Neural cell (in vitro differentiated cells): ENCODE data around the gene KRTAP22-2.

ENCODE experiments used
- EZH2 ChIP-seq: fragments of 200-600, 300-800 bp; shearing (Covaris generic), sonication (generic); IDR thresholded peaks from 2 replicates; pipeline ENCODE4 v1.6.1; 2014; ENCODE audit warnings: antibody characterized with exemption, low read length, borderline replicate concordance, mild to moderate bottlenecking; ENCODE audit not compliant: insufficient read depth, poor library complexity, severe bottlenecking
- POLR2AphosphoS5 ChIP-seq: IDR thresholded peaks from 2 replicates; pipeline ENCODE4 v1.6.1; 2012
- RAD21 ChIP-seq: fragments of 450-650 bp; conservative IDR thresholded peaks from 2 replicates; pipeline ENCODE4 v1.6.1; 2014; ENCODE audit warnings: antibody characterized with exemption, mild to moderate bottlenecking, moderate library complexity
- SMC3 ChIP-seq: fragments of 450-650 bp; conservative IDR thresholded peaks from 2 replicates; pipeline ENCODE4 v1.6.1; 2014; ENCODE audit warnings: antibody characterized with exemption, mild to moderate bottlenecking, moderate library complexity; ENCODE audit not compliant: poor library complexity
- TF ChIP-seq, protein P1 (sequence below): fragments of 450-650 bp; IDR thresholded peaks from 2 replicates; pipeline ENCODE4 v1.5.1; 2014; ENCODE audit warnings: antibody characterized with exemption, mild to moderate bottlenecking, moderate library complexity; ENCODE audit not compliant: poor library complexity, severe bottlenecking
- TF ChIP-seq, protein P2 (sequence below): IDR thresholded peaks from 2 replicates; pipeline ENCODE4 v1.6.1; 2012; ENCODE audit warnings: borderline replicate concordance

DNA sequence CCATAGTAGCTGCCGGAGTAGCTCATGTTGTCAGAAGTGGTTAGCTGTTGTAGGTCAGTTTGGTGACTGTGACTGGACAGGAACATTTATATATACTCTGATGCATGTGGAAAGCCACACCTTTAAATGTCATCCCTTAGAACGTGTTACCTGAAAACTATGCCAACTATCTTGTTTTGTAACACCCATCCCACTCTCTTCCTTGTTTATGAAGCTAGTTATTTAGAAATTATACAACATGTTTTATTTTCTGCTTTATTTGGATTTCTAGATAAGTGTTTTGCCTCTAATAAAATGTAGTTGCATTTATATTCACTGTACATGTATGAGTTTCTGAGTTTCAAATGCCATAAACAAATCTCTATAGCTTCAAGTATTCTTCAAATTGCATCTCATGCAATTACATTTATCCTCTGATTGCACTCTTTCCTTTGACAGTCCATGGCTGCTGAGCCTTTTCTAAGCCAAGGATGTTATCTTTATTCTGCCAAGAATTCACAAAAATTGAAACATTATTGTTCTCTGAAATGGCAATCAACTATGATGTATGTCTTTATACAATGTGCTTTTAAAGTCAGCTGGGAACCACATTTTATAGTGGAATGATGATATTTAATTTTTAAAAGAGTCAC is 28.8 kb downstream of the KRTAP22-2 start, which contains the start of gene KRTAP19-7:
- TF ChIP-seq, protein P1, sequence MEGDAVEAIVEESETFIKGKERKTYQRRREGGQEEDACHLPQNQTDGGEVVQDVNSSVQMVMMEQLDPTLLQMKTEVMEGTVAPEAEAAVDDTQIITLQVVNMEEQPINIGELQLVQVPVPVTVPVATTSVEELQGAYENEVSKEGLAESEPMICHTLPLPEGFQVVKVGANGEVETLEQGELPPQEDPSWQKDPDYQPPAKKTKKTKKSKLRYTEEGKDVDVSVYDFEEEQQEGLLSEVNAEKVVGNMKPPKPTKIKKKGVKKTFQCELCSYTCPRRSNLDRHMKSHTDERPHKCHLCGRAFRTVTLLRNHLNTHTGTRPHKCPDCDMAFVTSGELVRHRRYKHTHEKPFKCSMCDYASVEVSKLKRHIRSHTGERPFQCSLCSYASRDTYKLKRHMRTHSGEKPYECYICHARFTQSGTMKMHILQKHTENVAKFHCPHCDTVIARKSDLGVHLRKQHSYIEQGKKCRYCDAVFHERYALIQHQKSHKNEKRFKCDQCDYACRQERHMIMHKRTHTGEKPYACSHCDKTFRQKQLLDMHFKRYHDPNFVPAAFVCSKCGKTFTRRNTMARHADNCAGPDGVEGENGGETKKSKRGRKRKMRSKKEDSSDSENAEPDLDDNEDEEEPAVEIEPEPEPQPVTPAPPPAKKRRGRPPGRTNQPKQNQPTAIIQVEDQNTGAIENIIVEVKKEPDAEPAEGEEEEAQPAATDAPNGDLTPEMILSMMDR = no peak
- TF ChIP-seq POLR2AphosphoS5 (peak; percentile 55), SMC3 (no peak), RAD21 (no peak), EZH2 (no peak)
- TF ChIP-seq, protein P2, sequence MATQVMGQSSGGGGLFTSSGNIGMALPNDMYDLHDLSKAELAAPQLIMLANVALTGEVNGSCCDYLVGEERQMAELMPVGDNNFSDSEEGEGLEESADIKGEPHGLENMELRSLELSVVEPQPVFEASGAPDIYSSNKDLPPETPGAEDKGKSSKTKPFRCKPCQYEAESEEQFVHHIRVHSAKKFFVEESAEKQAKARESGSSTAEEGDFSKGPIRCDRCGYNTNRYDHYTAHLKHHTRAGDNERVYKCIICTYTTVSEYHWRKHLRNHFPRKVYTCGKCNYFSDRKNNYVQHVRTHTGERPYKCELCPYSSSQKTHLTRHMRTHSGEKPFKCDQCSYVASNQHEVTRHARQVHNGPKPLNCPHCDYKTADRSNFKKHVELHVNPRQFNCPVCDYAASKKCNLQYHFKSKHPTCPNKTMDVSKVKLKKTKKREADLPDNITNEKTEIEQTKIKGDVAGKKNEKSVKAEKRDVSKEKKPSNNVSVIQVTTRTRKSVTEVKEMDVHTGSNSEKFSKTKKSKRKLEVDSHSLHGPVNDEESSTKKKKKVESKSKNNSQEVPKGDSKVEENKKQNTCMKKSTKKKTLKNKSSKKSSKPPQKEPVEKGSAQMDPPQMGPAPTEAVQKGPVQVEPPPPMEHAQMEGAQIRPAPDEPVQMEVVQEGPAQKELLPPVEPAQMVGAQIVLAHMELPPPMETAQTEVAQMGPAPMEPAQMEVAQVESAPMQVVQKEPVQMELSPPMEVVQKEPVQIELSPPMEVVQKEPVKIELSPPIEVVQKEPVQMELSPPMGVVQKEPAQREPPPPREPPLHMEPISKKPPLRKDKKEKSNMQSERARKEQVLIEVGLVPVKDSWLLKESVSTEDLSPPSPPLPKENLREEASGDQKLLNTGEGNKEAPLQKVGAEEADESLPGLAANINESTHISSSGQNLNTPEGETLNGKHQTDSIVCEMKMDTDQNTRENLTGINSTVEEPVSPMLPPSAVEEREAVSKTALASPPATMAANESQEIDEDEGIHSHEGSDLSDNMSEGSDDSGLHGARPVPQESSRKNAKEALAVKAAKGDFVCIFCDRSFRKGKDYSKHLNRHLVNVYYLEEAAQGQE = peak; percentile 53
